Measurements from ENCODE around the gene SMARCA4.

- no peak for TF ChIP-seq CTCF (conservative IDR thresholded peaks at IDR 0.05; ENCODE audit: low read length)
- TF ChIP-seq EZH2phosphoT487 (IDR thresholded peaks at IDR 0.05; ENCODE audit: borderline replicate concordance, low read depth, low read length), result no peak
Measured at GRCh38 chr19:11102944-11103343, 142.1 kb downstream of the SMARCA4 start.
